Neural cell (in vitro differentiated cells): ENCODE results near the gene MRPS15. TPM values are rescaled to one million over a fixed set of nuclear protein-coding genes. Genes with fewer than 3 reads are reported as not detected.

Experiments
- H2AFZ ChIP-seq: fragments of 200-600, 300-800 bp; sonication (generic), shearing (Covaris generic); 2 replicates; pipeline ENCODE4 v1.6.0; 2014; ENCODE audit warnings: low read depth, mild to moderate bottlenecking, antibody characterized with exemption, low read length, moderate library complexity
- H3F3A ChIP-seq: fragments of 200-600 bp; shearing (Covaris generic); 2 replicates; pipeline ENCODE4 v1.6.1; 2016; ENCODE audit warnings: mild to moderate bottlenecking, moderate library complexity, mixed read lengths, antibody characterized with exemption, low read length; ENCODE audit not compliant: insufficient read depth, poor library complexity, severe bottlenecking
- H3K27ac ChIP-seq: fragments of 200-600, 300-800 bp; sonication (generic), shearing (Covaris generic); 2 replicates; pipeline ENCODE4 v1.5.1; 2014; ENCODE audit warnings: mild to moderate bottlenecking, low read length, moderate library complexity
- H3K27me3 ChIP-seq: fragments of 300-800, 200-600 bp; sonication (generic), shearing (Covaris generic); 2 replicates; pipeline ENCODE4 v1.6.0; 2014; ENCODE audit warnings: mild to moderate bottlenecking, low read depth, low read length, moderate library complexity; ENCODE audit not compliant: insufficient read depth
- H3K36me3 ChIP-seq: fragments of 300-800, 200-600 bp; sonication (generic), shearing (Covaris generic); 2 replicates; pipeline ENCODE4 v1.5.1; 2014; ENCODE audit warnings: mild to moderate bottlenecking, antibody characterized with exemption, low read length, moderate library complexity; ENCODE audit not compliant: insufficient read depth
- H3K4me2 ChIP-seq: fragments of 300-800, 200-600 bp; sonication (generic), shearing (Covaris generic); 2 replicates; pipeline ENCODE4 v1.6.0; 2014; ENCODE audit warnings: mild to moderate bottlenecking, low read length
- H3K4me3 ChIP-seq: fragments of 300-800, 200-600 bp; sonication (generic), shearing (Covaris generic); 2 replicates; pipeline ENCODE4 v1.5.1; 2014; ENCODE audit warnings: mild to moderate bottlenecking, low read length, moderate library complexity
- H3K79me2 ChIP-seq: fragments of 200-600 bp; shearing (Covaris generic); replicated peaks from 2 replicates; pipeline ENCODE4 v1.6.0; 2014; ENCODE audit warnings: mild to moderate bottlenecking, low read length, moderate library complexity; ENCODE audit not compliant: insufficient read depth
- H3K9ac ChIP-seq: fragments of 300-800, 200-600 bp; sonication (generic), shearing (Covaris generic); 2 replicates; pipeline ENCODE4 v1.6.1; 2016; ENCODE audit warnings: mild to moderate bottlenecking, low read length, mixed read lengths
- H3K9me2 ChIP-seq: fragments of 200-600 bp; shearing (Covaris generic); 2 replicates; pipeline ENCODE4 v1.6.1; 2016; ENCODE audit warnings: mild to moderate bottlenecking, low read length, mixed read lengths; ENCODE audit not compliant: insufficient read depth
- H3K9me3 ChIP-seq: fragments of 200-600, 300-800 bp; sonication (generic), shearing (Covaris generic); 2 replicates; pipeline ENCODE4 v1.6.1; 2016; ENCODE audit warnings: mild to moderate bottlenecking, mixed run types, low read length, moderate library complexity, mixed read lengths
- H4K20me1 ChIP-seq: fragments of 200-600 bp; shearing (Covaris generic); 2 replicates; pipeline ENCODE4 v1.6.1; 2016; ENCODE audit warnings: mild to moderate bottlenecking, mixed run types; ENCODE audit not compliant: insufficient read depth
- CTCF ChIP-seq: fragments of 450-650 bp; IDR thresholded peaks from 2 replicates; pipeline ENCODE4 v1.5.1; 2014; ENCODE audit warnings: antibody characterized with exemption, mild to moderate bottlenecking, moderate library complexity; ENCODE audit not compliant: poor library complexity, severe bottlenecking
- EP300 ChIP-seq: fragments of 450-650 bp; conservative IDR thresholded peaks from 2 replicates; pipeline ENCODE4 v1.6.1; 2014; ENCODE audit warnings: antibody characterized with exemption, mild to moderate bottlenecking, moderate library complexity; ENCODE audit not compliant: poor library complexity, severe bottlenecking
- EZH2 ChIP-seq: fragments of 200-600, 300-800 bp; shearing (Covaris generic), sonication (generic); IDR thresholded peaks from 2 replicates; pipeline ENCODE4 v1.6.1; 2014; ENCODE audit warnings: antibody characterized with exemption, low read length, borderline replicate concordance, mild to moderate bottlenecking; ENCODE audit not compliant: insufficient read depth, poor library complexity, severe bottlenecking
- MXI1 ChIP-seq: fragments of 450-650 bp; conservative IDR thresholded peaks from 2 replicates; pipeline ENCODE4 v1.6.1; 2014; ENCODE audit warnings: antibody characterized with exemption, mild to moderate bottlenecking; ENCODE audit not compliant: poor library complexity, severe bottlenecking
- POLR2AphosphoS5 ChIP-seq: IDR thresholded peaks from 2 replicates; pipeline ENCODE4 v1.6.1; 2012
- RAD21 ChIP-seq: fragments of 450-650 bp; conservative IDR thresholded peaks from 2 replicates; pipeline ENCODE4 v1.6.1; 2014; ENCODE audit warnings: antibody characterized with exemption, mild to moderate bottlenecking, moderate library complexity
- REST ChIP-seq: IDR thresholded peaks from 2 replicates; pipeline ENCODE4 v1.6.1; 2012; ENCODE audit warnings: borderline replicate concordance
- SMC3 ChIP-seq: fragments of 450-650 bp; conservative IDR thresholded peaks from 2 replicates; pipeline ENCODE4 v1.6.1; 2014; ENCODE audit warnings: antibody characterized with exemption, mild to moderate bottlenecking, moderate library complexity; ENCODE audit not compliant: poor library complexity
- TAF1 ChIP-seq: IDR thresholded peaks from 2 replicates; pipeline ENCODE4 v1.6.1; 2012; ENCODE audit warnings: low read depth
- polyA plus RNA-seq: library from polyadenylated mRNA; depleted of rRNA; stranded (reverse); fragments of >200 nt; gene quantifications from 2 replicates; pipeline ENCODE4 v1.2.3, GENCODE V29; 2014

Gene MRPS15
- polyA plus RNA-seq, 1 donor from 2014 or later: 65.6 TPM

- Histone ChIP-seq H3K27me3 (no peaks in the 10 kb centered on the region), H3K27ac (no peak overlapping the region), H3K4me3 (no peak overlapping the region), H3K9me2 (no peaks in the 10 kb centered on the region), H3K4me2 (no peak overlapping the region), H2AFZ (no peak overlapping the region), H3K36me3 (no peaks in the 10 kb centered on the region), H3K9me3 (no peaks in the 10 kb centered on the region), H4K20me1 (no peaks in the 10 kb centered on the region), H3K9ac (no peak overlapping the region), H3F3A (no peaks in the 10 kb centered on the region), H3K79me2 (no peaks in the 10 kb centered on the region)
- TF ChIP-seq POLR2AphosphoS5 (no peak), EZH2 (no peak), EP300 (no peak), MXI1 (no peak), REST (no peak), CTCF (no peak), RAD21 (no peak), SMC3 (no peak), TAF1 (no peak)
These were observed 22.5 kb upstream of the MRPS15 start for GRCh38 chr1:36486439-36487335.

DNA sequence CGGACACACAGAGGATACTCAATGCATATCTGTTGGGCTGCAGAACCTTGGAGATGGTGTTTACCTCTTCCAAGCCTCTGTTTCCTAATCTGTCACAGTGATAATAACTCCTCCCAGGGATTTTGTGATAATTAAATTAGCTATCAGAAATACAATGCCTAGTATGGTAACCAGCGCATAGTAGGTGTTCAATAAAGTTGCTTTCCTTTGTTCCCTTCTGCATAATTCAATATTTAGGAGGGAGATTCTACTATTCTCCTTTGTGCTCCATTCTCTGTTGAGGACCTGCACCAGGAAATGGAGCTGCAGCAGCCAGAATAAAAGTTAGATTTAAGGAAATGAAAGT, 21.9 kb upstream of the MRPS15 start:
- TF ChIP-seq SMC3 (no peak), RAD21 (no peak), CTCF (no peak), MXI1 (no peak), EZH2 (no peak), POLR2AphosphoS5 (no peak), TAF1 (no peak), REST (no peak), EP300 (no peak)
- no peaks in the 10 kb centered on the region for H3K27me3 ChIP-seq
- H3K9me2 ChIP-seq: no peaks in the 10 kb centered on the region

More for the DNA sequence above, 21.9 kb upstream of the MRPS15 start:
- Histone ChIP-seq H3K9me3 (no peaks in the 10 kb centered on the region), H2AFZ (no peak overlapping the region), H3K4me2 (no peak overlapping the region), H3K79me2 (no peaks in the 10 kb centered on the region), H3K9ac (no peak overlapping the region), H3K27ac (no peak overlapping the region), H3K4me3 (no peak overlapping the region), H3F3A (no peaks in the 10 kb centered on the region), H4K20me1 (no peaks in the 10 kb centered on the region), H3K36me3 (no peaks in the 10 kb centered on the region)
